Measurements from ENCODE around the gene AMER1.

AMER1 gene

DNA sequence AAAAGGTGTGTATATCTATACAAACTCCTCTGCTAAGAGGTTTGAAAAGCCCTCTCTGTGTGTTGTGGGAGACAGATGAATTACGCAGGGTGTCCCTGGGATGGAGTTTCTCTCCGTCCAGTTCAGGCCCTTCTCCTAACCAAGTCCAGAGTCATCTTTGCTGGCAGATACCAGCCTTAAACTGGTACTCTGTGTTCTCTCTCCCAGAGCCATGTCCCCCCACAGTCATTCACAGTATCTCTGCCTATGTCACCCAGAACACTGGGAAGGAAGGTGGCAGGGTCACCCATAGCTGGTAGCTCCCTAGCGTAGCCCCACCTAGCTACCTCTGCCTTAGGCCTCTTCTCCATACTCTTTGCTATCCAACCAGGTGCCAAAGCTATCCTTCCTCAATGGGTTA is 8.9 kb downstream of the AMER1 start:
- no peak overlapping the region for H3K27ac Mint-ChIP-seq
- TF ChIP-seq, protein P1, sequence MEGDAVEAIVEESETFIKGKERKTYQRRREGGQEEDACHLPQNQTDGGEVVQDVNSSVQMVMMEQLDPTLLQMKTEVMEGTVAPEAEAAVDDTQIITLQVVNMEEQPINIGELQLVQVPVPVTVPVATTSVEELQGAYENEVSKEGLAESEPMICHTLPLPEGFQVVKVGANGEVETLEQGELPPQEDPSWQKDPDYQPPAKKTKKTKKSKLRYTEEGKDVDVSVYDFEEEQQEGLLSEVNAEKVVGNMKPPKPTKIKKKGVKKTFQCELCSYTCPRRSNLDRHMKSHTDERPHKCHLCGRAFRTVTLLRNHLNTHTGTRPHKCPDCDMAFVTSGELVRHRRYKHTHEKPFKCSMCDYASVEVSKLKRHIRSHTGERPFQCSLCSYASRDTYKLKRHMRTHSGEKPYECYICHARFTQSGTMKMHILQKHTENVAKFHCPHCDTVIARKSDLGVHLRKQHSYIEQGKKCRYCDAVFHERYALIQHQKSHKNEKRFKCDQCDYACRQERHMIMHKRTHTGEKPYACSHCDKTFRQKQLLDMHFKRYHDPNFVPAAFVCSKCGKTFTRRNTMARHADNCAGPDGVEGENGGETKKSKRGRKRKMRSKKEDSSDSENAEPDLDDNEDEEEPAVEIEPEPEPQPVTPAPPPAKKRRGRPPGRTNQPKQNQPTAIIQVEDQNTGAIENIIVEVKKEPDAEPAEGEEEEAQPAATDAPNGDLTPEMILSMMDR (IDR thresholded peaks at IDR 0.05; ENCODE audit: unreplicated experiment in 3 of 3) = no peak
- H3K9me3 Mint-ChIP-seq = peaks cover under 1% of the 10 kb centered on the region
- H3K4me1 Mint-ChIP-seq = peaks cover 26% of the 10 kb centered on the region
- peaks cover 18% of the 10 kb centered on the region for H3K36me3 Mint-ChIP-seq (ENCODE audit: low read depth)
- H3K27me3 Mint-ChIP-seq (ENCODE audit: low read depth) = no peaks in the 10 kb centered on the region
- H3K4me3 Mint-ChIP-seq = no peak overlapping the region

DNA sequence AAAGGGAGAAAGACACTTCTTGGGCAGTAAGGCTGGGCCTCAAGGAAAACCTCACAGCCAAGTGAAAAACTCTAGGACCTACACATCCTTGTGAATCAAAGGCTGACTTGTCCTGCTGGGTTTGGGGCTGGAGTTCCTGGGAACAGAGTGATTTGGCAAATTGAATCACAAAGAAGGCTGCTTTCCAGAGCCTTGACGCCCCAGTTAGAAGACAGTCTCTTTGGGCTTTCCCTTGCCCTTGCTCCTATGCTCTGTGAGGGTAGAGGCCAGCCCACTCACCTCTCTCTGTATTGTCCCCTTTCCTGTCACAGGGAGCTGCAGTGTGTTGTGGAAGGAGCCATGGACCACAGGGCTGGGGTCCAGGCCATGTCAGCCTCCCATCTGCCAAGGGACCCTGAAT is 9.6 kb downstream of the AMER1 start:
- no peak overlapping the region for H3K4me3 Mint-ChIP-seq
- H3K27ac Mint-ChIP-seq = no peak overlapping the region
- no peaks in the 10 kb centered on the region for H3K27me3 Mint-ChIP-seq (ENCODE audit: low read depth)
- peaks cover 19% of the 10 kb centered on the region for H3K4me1 Mint-ChIP-seq
- H3K36me3 Mint-ChIP-seq (ENCODE audit: low read depth) = peaks cover 25% of the 10 kb centered on the region
- TF ChIP-seq, protein P1 (IDR thresholded peaks at IDR 0.05; ENCODE audit: unreplicated experiment in 3 of 3) = no peak
- peaks cover 4% of the 10 kb centered on the region for H3K9me3 Mint-ChIP-seq

GRCh38 chrX:64192673-64193072 is 12.8 kb downstream of the AMER1 start:
- Mint-ChIP-seq H3K27me3 (ENCODE audit: low read depth) (no peaks in the 10 kb centered on the region), H3K27ac (no peak overlapping the region), H3K4me3 (no peak overlapping the region), H3K9me3 (peaks cover 4% of the 10 kb centered on the region), H3K36me3 (ENCODE audit: low read depth) (peaks cover 39% of the 10 kb centered on the region), H3K4me1 (peaks cover 5% of the 10 kb centered on the region)
- TF ChIP-seq, protein P1 (IDR thresholded peaks at IDR 0.05; ENCODE audit: unreplicated experiment in 3 of 3) = no peak

DNA sequence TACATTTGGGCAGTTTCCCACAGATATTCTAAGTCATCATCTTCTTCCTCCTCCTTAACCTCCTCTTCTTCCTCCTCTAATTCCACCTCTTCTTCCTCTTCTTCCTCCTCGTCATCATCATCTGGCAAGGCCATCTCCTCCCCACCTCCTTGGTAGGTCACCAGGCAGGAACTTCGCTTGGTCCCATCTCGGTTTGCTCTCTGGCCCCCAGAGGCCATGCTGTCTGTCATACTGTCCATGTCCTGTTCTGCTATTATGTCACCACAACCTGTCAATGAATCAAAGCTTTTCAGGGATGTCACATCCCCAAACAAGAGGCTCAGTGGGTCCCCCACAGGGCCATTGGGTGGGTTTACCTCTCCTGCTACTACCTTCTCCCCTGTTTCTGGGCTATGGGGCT is 13.5 kb downstream of the AMER1 start:
- TF ChIP-seq, protein P1 (IDR thresholded peaks at IDR 0.05; ENCODE audit: unreplicated experiment in 3 of 3) = no peak
- no peak overlapping the region for H3K4me3 Mint-ChIP-seq
- H3K4me1 Mint-ChIP-seq = peaks cover 5% of the 10 kb centered on the region
- H3K27me3 Mint-ChIP-seq (ENCODE audit: low read depth) = no peaks in the 10 kb centered on the region
- no peak overlapping the region for H3K27ac Mint-ChIP-seq
- H3K9me3 Mint-ChIP-seq = peaks cover 4% of the 10 kb centered on the region
- H3K36me3 Mint-ChIP-seq (ENCODE audit: low read depth) = peaks cover 39% of the 10 kb centered on the region

- no peak overlapping the region for H3K4me3 Mint-ChIP-seq
- peaks cover 39% of the 10 kb centered on the region for H3K36me3 Mint-ChIP-seq (ENCODE audit: low read depth)
- H3K27ac Mint-ChIP-seq = no peak overlapping the region
- peaks cover 5% of the 10 kb centered on the region for H3K4me1 Mint-ChIP-seq
- TF ChIP-seq, protein P1 (IDR thresholded peaks at IDR 0.05; ENCODE audit: unreplicated experiment in 3 of 3) = no peak
- peaks cover 4% of the 10 kb centered on the region for H3K9me3 Mint-ChIP-seq
- no peaks in the 10 kb centered on the region for H3K27me3 Mint-ChIP-seq (ENCODE audit: low read depth)
Observed at GRCh38 chrX:64191281-64192010, 14.1 kb downstream of the AMER1 start.

- Mint-ChIP-seq H3K4me1 (peaks cover 4% of the 10 kb centered on the region), H3K4me3 (no peak overlapping the region), H3K27ac (no peak overlapping the region), H3K9me3 (peaks cover 4% of the 10 kb centered on the region), H3K27me3 (ENCODE audit: low read depth) (no peaks in the 10 kb centered on the region), H3K36me3 (ENCODE audit: low read depth) (peaks cover 39% of the 10 kb centered on the region)
- TF ChIP-seq, protein P1 (IDR thresholded peaks at IDR 0.05; ENCODE audit: unreplicated experiment in 3 of 3) = no peak
Observed at GRCh38 chrX:64190136-64190740, 15.3 kb downstream of the AMER1 start.

Data from nephron (organoid).